ENCODE measurements around the gene KCTD8.
A peak's percentile ranks its signal among the peaks of the same experiment; 100 is the strongest.
"Not testable (repeated sequence)": the region's sequence is repeated elsewhere in the genome, so short reads cannot be mapped to it uniquely, and the experiment has no call there.

KCTD8 gene

DNA sequence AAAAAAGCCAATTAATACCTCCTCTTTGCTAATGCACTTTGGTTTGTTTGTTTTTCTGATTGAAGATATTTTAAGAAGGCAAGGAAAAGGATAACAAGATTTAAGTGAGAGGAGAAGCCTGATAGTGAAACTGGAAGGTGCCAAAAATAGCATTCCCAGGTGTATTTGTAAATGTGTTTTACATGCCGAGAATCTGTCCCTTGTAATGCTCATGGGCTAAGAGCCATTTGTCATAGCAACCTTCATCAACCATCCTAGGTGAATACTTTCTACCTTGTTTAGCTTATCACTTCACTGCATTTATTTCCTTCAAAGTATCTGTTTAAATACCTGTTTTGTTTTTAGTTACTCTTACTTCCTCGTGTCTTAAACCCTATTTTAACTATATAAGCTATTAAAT, 127.8 kb downstream of the KCTD8 start:
- no peak for DNase-seq

DNA sequence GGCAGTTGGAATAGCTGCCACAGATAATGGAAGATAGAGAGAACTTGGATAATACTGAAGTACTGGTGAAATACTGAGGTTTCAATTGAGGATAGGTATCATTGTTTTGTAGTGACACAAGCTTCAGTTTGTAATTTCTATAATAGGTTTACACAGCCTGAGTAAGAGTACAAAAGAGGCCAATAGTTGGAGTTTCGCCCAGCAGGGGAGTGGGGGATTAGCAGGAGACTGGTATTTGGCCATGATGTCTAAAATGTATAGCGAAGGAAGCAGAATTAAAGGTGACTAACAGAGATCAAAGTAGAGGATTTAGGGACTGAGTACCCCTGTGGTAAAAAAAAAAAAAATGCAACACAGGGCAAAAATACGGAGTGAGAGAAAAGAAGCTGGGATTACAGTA, 129.5 kb downstream of the KCTD8 start:
- no peak for DNase-seq

DNA sequence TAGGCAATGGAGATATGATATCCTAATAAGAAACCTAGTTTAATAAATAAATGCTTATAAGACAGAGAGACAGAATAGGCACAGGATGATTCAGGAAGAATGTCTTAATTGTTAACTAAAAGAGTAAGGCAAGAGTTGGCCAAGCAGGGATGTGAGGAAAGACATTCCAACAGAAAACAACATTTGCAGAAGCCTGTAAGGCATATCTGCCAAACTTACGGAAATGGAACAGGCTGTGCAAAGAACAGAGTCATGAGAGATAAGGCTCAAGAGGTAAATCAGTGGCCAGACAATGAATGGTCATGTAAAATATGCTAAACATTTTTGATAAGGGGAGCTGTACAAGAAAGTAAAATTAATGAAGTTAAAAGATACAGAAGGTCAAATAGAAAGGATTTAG, 134.9 kb downstream of the KCTD8 start:
- DNase-seq: no peak

DNA sequence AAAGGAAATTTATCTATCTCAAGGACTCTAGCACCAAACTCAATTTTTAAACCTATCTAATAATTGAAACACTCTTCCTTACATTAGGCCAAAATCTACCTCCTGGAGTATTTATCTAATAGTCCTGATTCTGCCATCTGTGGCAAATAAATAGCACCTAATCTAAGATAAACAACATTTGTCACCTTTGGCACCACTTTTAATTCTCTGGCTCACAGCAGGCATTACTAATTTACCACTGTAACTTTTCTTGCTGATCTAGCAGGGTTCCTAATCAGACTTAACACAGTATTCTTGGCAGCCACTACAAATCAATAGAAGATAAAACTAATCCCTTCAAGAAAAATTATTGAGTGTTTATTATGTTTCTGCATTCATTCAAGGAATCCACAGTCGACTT, 161.1 kb downstream of the KCTD8 start:
- no peak for DNase-seq

- no peak for DNase-seq
Measured at GRCh38 chr4:44279469-44279868, 169.1 kb downstream of the KCTD8 start.

- DNase-seq: no peak
Measured at GRCh38 chr4:44279066-44279465, 169.5 kb downstream of the KCTD8 start.

DNA sequence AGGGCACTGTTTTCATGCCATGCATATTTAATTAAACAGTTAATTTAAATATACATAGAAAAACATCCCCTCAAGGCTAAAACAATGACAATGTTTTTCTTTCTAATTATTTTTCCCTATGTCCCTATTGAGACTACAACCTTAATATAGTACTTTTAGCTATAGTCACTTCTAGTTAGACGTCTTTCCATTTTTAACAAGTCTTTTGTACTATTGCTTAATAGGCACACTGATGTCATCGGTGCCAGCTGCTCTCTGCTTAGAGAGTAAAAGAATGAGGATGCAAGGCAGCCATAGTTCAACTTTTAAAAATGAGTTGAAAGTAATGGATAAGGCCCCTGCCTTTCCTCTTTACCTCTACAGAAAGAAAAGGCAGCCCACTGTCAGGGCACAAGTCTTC, 191.1 kb downstream of the KCTD8 start:
- DNase-seq: peak in 1 of 2 donors; percentile 30

GRCh38 chr4:44256414-44256813, 192.2 kb downstream of the KCTD8 start:
- DNase-seq: peak in 1 of 2 donors; percentile 63

DNA sequence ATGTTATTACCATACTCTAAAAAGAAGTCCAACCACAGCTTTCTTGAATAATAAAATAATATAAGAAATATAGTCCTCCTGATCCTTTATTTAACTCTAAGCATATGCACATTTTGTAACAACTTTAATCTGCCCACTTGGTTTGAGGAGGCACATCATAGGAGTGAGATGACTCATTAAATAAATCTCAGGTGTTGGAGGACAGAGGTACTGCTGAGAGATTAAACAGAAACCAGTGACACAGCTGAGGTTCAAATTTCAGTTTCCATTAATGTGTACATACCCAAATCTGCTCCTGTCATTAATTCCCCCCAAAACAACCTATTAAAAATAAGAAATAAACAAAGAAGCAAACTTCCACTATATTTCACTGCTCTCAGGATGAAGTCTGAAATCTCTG, 211.0 kb downstream of the KCTD8 start:
- DNase-seq: no peak

DNA sequence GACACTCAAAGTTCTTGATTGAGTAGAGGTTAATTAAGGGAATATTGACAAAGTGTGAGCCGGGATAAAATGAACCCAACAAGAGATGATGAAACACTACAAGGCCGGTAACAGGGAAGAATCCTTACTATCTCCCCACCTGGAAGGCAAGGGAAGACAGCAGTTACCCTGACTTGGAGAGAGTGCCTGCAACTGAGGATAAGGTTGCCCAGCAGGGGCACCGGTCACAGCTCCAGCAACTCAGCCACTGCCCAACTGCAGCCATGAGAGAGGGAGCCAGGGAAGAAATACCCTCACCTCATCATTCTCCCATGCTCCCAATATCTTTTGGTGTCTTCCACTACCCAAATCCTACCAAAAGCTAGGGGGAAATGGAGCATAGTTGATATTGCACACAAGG, 212.7 kb downstream of the KCTD8 start:
- no peak for DNase-seq

GRCh38 chr4:44232262-44232661, 216.3 kb downstream of the KCTD8 start:
- no peak for DNase-seq

GRCh38 chr4:44231006-44231405, 217.6 kb downstream of the KCTD8 start:
- DNase-seq: no peak

- peak in 1 of 2 donors; percentile 4 for DNase-seq
Measured at GRCh38 chr4:44228326-44228725, 220.3 kb downstream of the KCTD8 start.

DNA sequence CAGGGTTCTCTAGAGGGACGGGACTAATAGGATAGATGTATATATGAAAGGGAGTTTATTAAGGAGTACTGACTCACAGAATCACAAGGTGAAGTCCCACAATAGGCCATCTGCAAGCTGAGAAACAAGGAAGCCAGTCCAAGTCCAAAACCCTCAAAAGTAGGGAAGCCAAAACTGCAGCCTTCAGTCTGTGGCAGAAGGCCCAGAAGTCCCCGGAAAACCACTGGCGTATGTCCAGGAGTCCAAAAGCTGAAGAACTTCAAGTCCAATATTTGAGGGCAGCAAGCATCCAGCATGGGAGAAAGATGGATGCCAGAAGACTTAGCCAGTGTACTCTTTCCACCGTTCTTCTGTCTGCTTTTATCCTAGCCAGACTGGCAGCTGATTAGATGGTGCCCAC, 227.2 kb downstream of the KCTD8 start:
- DNase-seq: peak in 1 of 2 donors; percentile 1

GRCh38 chr4:44210750-44211149, 237.9 kb downstream of the KCTD8 start:
- no peak for DNase-seq

GRCh38 chr4:44196796-44197195, 251.8 kb downstream of the KCTD8 start:
- DNase-seq: no peak

- DNase-seq: no peak
Measured at GRCh38 chr4:44194365-44194764, 254.2 kb downstream of the KCTD8 start.

GRCh38 chr4:44186850-44187246, 261.8 kb downstream of the KCTD8 start:
- DNase-seq: no peak

GRCh38 chr4:44186096-44186849, 262.3 kb downstream of the KCTD8 start:
- no peak for DNase-seq

GRCh38 chr4:44181491-44182349, 266.9 kb downstream of the KCTD8 start:
- not testable (repeated sequence) for DNase-seq

GRCh38 chr4:44167766-44168165, 280.8 kb downstream of the KCTD8 start:
- not testable (repeated sequence) for DNase-seq

- no peak for DNase-seq
Measured at GRCh38 chr4:44165938-44166337, 282.7 kb downstream of the KCTD8 start.

DNA sequence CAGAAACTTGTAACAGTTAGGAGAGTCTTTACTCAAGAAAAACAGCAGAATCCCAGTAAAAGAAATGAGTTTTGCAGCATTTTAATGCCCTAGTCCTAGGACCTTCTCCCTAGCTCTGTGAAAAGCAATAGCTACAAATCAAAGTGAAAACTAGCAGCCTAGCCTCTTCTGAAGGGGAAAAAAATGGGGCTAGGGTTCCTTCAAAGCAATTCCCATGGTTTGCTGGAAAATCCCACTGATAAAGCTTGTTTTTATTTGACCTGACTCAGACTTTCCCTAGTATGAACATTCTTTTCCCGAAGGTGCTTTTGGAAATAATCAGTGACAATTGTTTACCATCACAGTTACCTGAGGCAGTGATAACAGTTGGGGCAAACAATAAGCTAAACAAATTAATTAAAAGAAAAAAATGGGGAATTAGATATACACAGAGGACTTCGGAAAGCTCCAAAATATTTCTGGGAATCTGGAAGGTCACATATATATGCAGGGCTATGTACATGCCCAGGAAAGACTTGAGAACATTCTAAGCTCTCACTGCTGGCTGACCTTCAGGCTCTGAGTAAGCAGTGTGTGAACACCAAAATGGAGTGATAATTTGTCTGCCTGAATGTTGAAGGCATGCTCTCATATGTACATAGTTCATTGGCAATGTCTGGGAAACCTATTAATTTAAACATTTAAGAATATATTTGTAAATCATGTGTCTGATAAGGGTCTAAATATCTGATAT, 285.9 kb downstream of the KCTD8 start:
- DNase-seq: no peak

Data from hippocampal formation (tissue), 2 donors.